PC-9 (cell line): Measurements from ENCODE around the gene TRMT1. TPM values are rescaled to one million over a fixed set of nuclear protein-coding genes. Genes with fewer than 3 reads are reported as not detected.

ENCODE experiments used
- BruUV-seq: library from RNA; stranded (reverse); fragments of 400-500 nt; replicated peaks from 2 replicates; lab custom pipeline; 2021; lab: Mats Ljungman, UMichigan
- CTCF ChIA-PET: fragments of 300-600 bp; sonication (Branson Sonifier 250); formaldehyde crosslinking; loops from one replicate; lab custom pipeline; 2022; ENCODE audit warnings: antibody characterized with exemption; lab: Charles Lee
- POLR2A ChIA-PET: fragments of 300-600 bp; sonication (Branson Sonifier 250); formaldehyde crosslinking; loops from one replicate; lab custom pipeline; 2022; ENCODE audit warnings: antibody characterized with exemption; ENCODE audit not compliant: unreplicated experiment; lab: Charles Lee
- DNase-seq, 2 experiments: peaks; one replicate each; pipeline versions ENCODE4 v3.0.0 to v3.0.0-alpha.2; 2015 to 2022; ENCODE audit warnings: mixed read lengths in 1 of 2
- H2AFZ ChIP-seq: fragments of 200-600 bp; sonication (generic); 2 replicates; pipeline ENCODE4 v1.8.1; 2017; ENCODE audit warnings: antibody characterized with exemption
- H3F3A ChIP-seq: fragments of 200-600 bp; sonication (generic); 2 replicates; pipeline ENCODE4 v1.8.1; 2017; ENCODE audit warnings: antibody characterized with exemption, mild to moderate bottlenecking, low read depth; ENCODE audit not compliant: insufficient read depth
- H3K27ac ChIP-seq: fragments of 200-600 bp; sonication (generic); 2 replicates; pipeline ENCODE4 v1.6.1; 2016; ENCODE audit warnings: mixed run types
- H3K27me3 ChIP-seq: fragments of 200-600 bp; sonication (generic); 2 replicates; pipeline ENCODE4 v1.6.1; 2016; ENCODE audit warnings: low read depth, mixed run types; ENCODE audit not compliant: insufficient read depth
- H3K36me3 ChIP-seq: fragments of 200-600 bp; sonication (generic); 2 replicates; pipeline ENCODE4 v1.6.1; 2016; ENCODE audit warnings: low read depth, mixed run types
- H3K4me1 ChIP-seq: fragments of 200-600 bp; sonication (generic); replicated peaks from 2 replicates; pipeline ENCODE4 v1.6.1; 2016; ENCODE audit warnings: mixed run types; ENCODE audit not compliant: insufficient read depth
- H3K4me2 ChIP-seq: fragments of 200-600 bp; sonication (generic); 2 replicates; pipeline ENCODE4 v1.6.1; 2017; ENCODE audit warnings: mixed run types
- H3K4me3 ChIP-seq: fragments of 200-600 bp; sonication (generic); 2 replicates; pipeline ENCODE4 v1.6.1; 2016; ENCODE audit warnings: mixed run types
- H3K79me2 ChIP-seq: fragments of 200-600 bp; sonication (generic); 2 replicates; pipeline ENCODE4 v1.6.1; 2017; ENCODE audit warnings: low read depth, mixed run types
- H3K9me2 ChIP-seq: fragments of 200-600 bp; sonication (generic); 2 replicates; pipeline ENCODE4 v1.8.1; 2017; ENCODE audit warnings: mild to moderate bottlenecking; ENCODE audit not compliant: insufficient read depth
- H3K9me3 ChIP-seq: fragments of 200-600 bp; sonication (generic); 2 replicates; pipeline ENCODE4 v1.8.1; 2016; ENCODE audit warnings: low read depth; ENCODE audit not compliant: insufficient read depth
- H4K20me1 ChIP-seq: fragments of 200-600 bp; sonication (generic); 2 replicates; pipeline ENCODE4 v1.8.1; 2017; ENCODE audit not compliant: insufficient read depth
- CTCF ChIP-seq: fragments of 200-600 bp; sonication (generic); conservative IDR thresholded peaks from 2 replicates; pipeline ENCODE4 v1.6.1; 2017; ENCODE audit warnings: mixed run types, antibody characterized with exemption, mild to moderate bottlenecking, moderate library complexity
- EZH2 ChIP-seq: fragments of 200-600 bp; sonication (generic); IDR thresholded peaks from 2 replicates; pipeline ENCODE4 v1.8.0; 2017; ENCODE audit warnings: antibody characterized with exemption, low read depth
- intact Hi-C: fragments of 100-400 bp; cut with micrococcal nuclease; formaldehyde crosslinking; loops from one replicate; pipeline ENCODE4 v1.10.0; 2022; ENCODE audit not compliant: unreplicated experiment
- total RNA-seq: library from RNA; stranded (reverse); gene quantifications from 2 replicates; pipeline ENCODE4 v1.2.3, GENCODE V29; 2021

Gene TRMT1
- total RNA-seq, 1 experiment from 2014 or later, result 44.1 TPM

GRCh38 chr19:13102666-13103580, 13.6 kb downstream of the TRMT1 start, which contains the start of gene LYL1:
Gene LYL1, minus strand, starts transcription at chr19:13102858. Its CDS starts 1,687 bp downstream, at chr19:13101171.
- Histone ChIP-seq H3K4me1 (no peaks in the 10 kb centered on the region; the same call in 1 of the 2 replicates), H3F3A (peaks cover 12% of the 10 kb centered on the region; the same call in 1 of the 2 replicates), H4K20me1 (peaks cover 8% of the 10 kb centered on the region; the same call in 1 of the 2 replicates), H3K9me3 (no peaks in the 10 kb centered on the region), H3K36me3 (peaks cover 7% of the 10 kb centered on the region; the same call in 1 of the 2 replicates), H3K27me3 (no peaks in the 10 kb centered on the region), H3K27ac (no peak within 1 kb of the TSS), H3K4me3 (no peak within 1 kb of the TSS), H3K4me2 (no peak within 1 kb of the TSS), H3K79me2 (no peaks in the 10 kb centered on the region), H3K9me2 (no peaks in the 10 kb centered on the region), H2AFZ (no peak within 1 kb of the TSS)
- BruUV-seq, result no TSS peak
- POLR2A ChIA-PET, result no interaction called here
- CTCF ChIA-PET, result no interaction called here
- no peak for DNase-seq
- no peak for TF ChIP-seq EZH2
- no peak for TF ChIP-seq CTCF
- intact Hi-C loops, result no loop called here

GRCh38 chr19:13102416-13102665, 14.2 kb downstream of the TRMT1 start:
- Histone ChIP-seq H3K4me1 (no peaks in the 10 kb centered on the region; the same call in 1 of the 2 replicates), H2AFZ (no peak overlapping the region), H3K9me3 (no peaks in the 10 kb centered on the region), H3K9me2 (no peaks in the 10 kb centered on the region), H3K4me2 (no peak overlapping the region), H3F3A (peaks cover 6% of the 10 kb centered on the region; the same call in 1 of the 2 replicates), H3K79me2 (no peaks in the 10 kb centered on the region), H3K27me3 (no peaks in the 10 kb centered on the region), H4K20me1 (peaks cover 5% of the 10 kb centered on the region; the same call in 1 of the 2 replicates), H3K4me3 (no peak overlapping the region), H3K27ac (no peak overlapping the region), H3K36me3 (peaks cover 3% of the 10 kb centered on the region; the same call in 1 of the 2 replicates)
- intact Hi-C loops, result no loop called here
- ChIA-PET CTCF (no interaction called here), POLR2A (no interaction called here)
- no peak for TF ChIP-seq EZH2
- TF ChIP-seq CTCF, result no peak
- DNase-seq, result no peak
- BruUV-seq, result no TSS peak

GRCh38 chr19:13101590-13102415, 14.7 kb downstream of the TRMT1 start:
- TF ChIP-seq CTCF, result no peak
- no peak for TF ChIP-seq EZH2
- no TSS peak for BruUV-seq
- Histone ChIP-seq H4K20me1 (peaks cover 5% of the 10 kb centered on the region; the same call in 1 of the 2 replicates), H3K27me3 (no peaks in the 10 kb centered on the region), H3K27ac (no peak overlapping the region), H2AFZ (no peak overlapping the region), H3K4me1 (no peaks in the 10 kb centered on the region; the same call in 1 of the 2 replicates), H3K9me2 (no peaks in the 10 kb centered on the region), H3K79me2 (no peaks in the 10 kb centered on the region), H3K4me2 (no peak overlapping the region), H3K36me3 (no peaks in the 10 kb centered on the region), H3F3A (peaks cover 6% of the 10 kb centered on the region; the same call in 1 of the 2 replicates), H3K9me3 (no peaks in the 10 kb centered on the region), H3K4me3 (no peak overlapping the region)
- DNase-seq, result no peak
- ChIA-PET CTCF (no interaction called here), POLR2A (no interaction called here)
- intact Hi-C loops, result no loop called here
